ENCODE measurements around the gene SH3GLB2. TPM values are rescaled to one million over a fixed set of nuclear protein-coding genes. Genes with fewer than 3 reads are reported as not detected.

SH3GLB2 gene
- polyA plus RNA-seq, 2 of the 4 experiments (the other 2 are of a cell fraction) = 28.3 to 42.6 TPM

DNA sequence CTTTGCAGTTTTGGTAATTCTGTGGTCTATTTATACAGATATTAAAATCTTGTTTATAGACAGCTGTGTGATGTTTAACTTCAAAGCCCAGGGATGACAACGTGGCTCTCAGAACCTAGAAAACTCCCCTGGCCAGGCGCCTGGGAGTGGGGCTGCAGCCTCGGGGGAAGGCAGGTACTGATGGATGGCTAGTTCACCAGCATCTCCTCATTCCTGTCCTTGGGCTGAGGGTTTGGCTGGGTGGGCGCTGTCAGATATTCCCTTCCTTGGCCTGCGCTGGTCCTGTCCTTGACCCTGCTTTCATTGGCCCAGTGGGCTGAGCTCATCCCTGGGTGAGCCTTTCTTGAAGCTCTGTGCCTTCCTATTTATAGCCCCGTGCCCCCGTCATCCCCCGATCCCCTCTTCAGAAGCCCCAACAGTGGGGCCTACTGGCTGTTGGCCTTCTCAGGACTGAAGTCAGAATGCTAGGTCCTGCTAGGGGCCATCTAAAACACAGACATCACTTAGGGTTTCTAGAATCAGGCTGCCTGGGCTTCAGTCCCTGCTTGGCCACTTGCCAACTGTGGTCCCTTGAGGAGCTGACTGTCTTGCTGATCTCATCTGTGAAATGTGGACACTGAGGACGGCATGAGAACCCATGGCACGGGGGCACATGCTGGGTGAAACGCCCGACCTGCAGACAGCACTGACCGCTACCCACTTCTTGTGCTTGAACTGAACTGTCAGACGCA, 20.9 kb downstream of the SH3GLB2 start:
- no peak overlapping the region for H3K4me2 ChIP-seq
- no peaks in the 10 kb centered on the region for H3K9me3 ChIP-seq
- POLR2A ChIA-PET = interaction anchor here (1.6 kb wide), 1 partner anchor 21 kb away, joined by 6 read pairs; the partner anchor contains the start of gene SH3GLB2
- 84% methylated on average over 13 of the region's 14 CpGs for WGBS (ENCODE audit: missing lambda C conversion rate)
- DNase-seq (ENCODE audit: low read depth in 1 of 2, low spot score in 1 of 2) (no peak), ATAC-seq (peak in 1 of 2 experiments; percentile 13; a peak in 3 of 6 replicates), FAIRE-seq (no peak)
- H3K4me3 ChIP-seq = no peak overlapping the region
- no peak overlapping the region for H3K27ac ChIP-seq
- no peaks in the 10 kb centered on the region for H3K4me1 ChIP-seq
- CTCF ChIA-PET = interaction anchor here (0.6 to 8.8 kb wide), 23 partner anchors 11 to 363 kb away, joined by 3 to 136 read pairs (median 4); partner anchors contain the start of genes DOLPP1 and MIGA2
- TF ChIP-seq NR3C1 (IDR thresholded peaks at IDR 0.05) (no peak), FOSB (CRISPR knock-in tag; IDR thresholded peaks at IDR 0.05) (no peak), ZNF302 (CRISPR knock-in tag; IDR thresholded peaks at IDR 0.05) (no peak), NFE2L2 (conservative IDR thresholded peaks at IDR 0.05; ENCODE audit: low read length) (no peak), FOSL2 (IDR thresholded peaks at IDR 0.05) (no peak), FOSL2 (CRISPR knock-in tag; IDR thresholded peaks at IDR 0.05) (no peak), JUN (IDR thresholded peaks at IDR 0.05) (no peak), POLR2A (IDR thresholded peaks at IDR 0.05; ENCODE audit: low read length) (no peak), HOXA7 (CRISPR knock-in tag; IDR thresholded peaks at IDR 0.05) (no peak), KDM1A (IDR thresholded peaks at IDR 0.05; ENCODE audit: low read depth) (no peak), EHMT2 (IDR thresholded peaks at IDR 0.05; ENCODE audit: low read depth) (no peak), POLR2AphosphoS2 (conservative IDR thresholded peaks at IDR 0.05; ENCODE audit: low read length) (no peak; the same call in 1 of the 2 replicates), CBX2 (IDR thresholded peaks at IDR 0.05; ENCODE audit: borderline replicate concordance, low read depth) (no peak), HOXB13 (CRISPR knock-in tag; IDR thresholded peaks at IDR 0.05; ENCODE audit: low read depth) (no peak), GATA3 (IDR thresholded peaks at IDR 0.05; ENCODE audit: borderline replicate concordance) (no peak), MYC (IDR thresholded peaks at IDR 0.05; ENCODE audit: borderline replicate concordance, low read length) (no peak), SMC3 (IDR thresholded peaks at IDR 0.05) (no peak), MAZ (IDR thresholded peaks at IDR 0.05; ENCODE audit: borderline replicate concordance, low read depth, low read length) (no peak), MAFK (IDR thresholded peaks at IDR 0.05; ENCODE audit: partially characterized antibody) (no peak)
- TF ChIP-seq, protein P1, sequence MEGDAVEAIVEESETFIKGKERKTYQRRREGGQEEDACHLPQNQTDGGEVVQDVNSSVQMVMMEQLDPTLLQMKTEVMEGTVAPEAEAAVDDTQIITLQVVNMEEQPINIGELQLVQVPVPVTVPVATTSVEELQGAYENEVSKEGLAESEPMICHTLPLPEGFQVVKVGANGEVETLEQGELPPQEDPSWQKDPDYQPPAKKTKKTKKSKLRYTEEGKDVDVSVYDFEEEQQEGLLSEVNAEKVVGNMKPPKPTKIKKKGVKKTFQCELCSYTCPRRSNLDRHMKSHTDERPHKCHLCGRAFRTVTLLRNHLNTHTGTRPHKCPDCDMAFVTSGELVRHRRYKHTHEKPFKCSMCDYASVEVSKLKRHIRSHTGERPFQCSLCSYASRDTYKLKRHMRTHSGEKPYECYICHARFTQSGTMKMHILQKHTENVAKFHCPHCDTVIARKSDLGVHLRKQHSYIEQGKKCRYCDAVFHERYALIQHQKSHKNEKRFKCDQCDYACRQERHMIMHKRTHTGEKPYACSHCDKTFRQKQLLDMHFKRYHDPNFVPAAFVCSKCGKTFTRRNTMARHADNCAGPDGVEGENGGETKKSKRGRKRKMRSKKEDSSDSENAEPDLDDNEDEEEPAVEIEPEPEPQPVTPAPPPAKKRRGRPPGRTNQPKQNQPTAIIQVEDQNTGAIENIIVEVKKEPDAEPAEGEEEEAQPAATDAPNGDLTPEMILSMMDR (IDR thresholded peaks at IDR 0.05) = no peak; the same call in 1 of the 3 replicates

DNA sequence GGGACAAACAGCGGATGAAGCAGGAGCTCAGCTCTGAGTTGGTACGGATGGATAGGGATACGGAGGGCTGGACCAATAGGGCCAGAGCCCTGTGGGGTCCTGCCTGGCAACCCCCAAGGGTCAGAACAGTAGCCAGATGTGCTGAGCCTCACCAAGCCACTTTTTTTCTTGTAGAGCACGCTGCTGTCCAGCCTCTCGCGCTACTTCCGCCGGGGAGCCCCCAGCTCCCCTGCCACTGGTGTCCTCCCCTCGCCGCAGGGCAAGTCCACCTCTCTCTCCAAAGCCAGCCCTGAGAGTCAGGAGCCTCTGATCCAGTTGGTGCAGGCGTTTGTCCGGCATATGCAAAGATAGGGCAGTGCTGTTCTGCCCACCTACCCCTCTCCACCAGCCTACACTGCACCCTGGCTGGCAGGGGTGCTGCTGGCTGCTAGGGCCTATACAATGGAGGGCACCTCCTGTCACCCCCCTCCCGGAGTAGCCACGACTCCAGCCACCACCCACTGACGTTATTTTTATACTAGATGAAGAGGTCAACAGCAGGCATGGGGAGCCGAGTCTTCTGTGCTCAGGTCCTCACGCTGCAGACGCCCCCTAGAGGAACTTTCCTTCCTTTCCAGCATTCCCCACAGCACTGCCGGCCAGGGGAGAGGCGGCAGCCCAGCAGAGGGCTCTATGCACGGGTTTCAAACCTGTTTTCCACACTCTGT, 21.6 kb downstream of the SH3GLB2 start:
- peak; percentile 76 to 90 for ATAC-seq
- ChIA-PET POLR2A (interaction anchor here (1.6 kb wide), 1 partner anchor 22 kb away, joined by 6 read pairs; the partner anchor contains the start of gene SH3GLB2), CTCF (interaction anchor here (0.5 to 8.8 kb wide), 34 partner anchors 10 to 364 kb away, joined by 3 to 136 read pairs (median 4); partner anchors contain the start of genes DOLPP1 and MIGA2)
- no peak overlapping the region for H3K4me2 ChIP-seq
- no peak overlapping the region for H3K27ac ChIP-seq
- DNase-seq (ENCODE audit: low read depth in 1 of 2, low spot score in 1 of 2) = peak; percentile 78 to 82
- no peak overlapping the region for H3K4me3 ChIP-seq
- 54% methylated on average over 21 of the region's 21 CpGs for WGBS (ENCODE audit: missing lambda C conversion rate)
- no peaks in the 10 kb centered on the region for H3K9me3 ChIP-seq
- TF ChIP-seq, protein P1 (IDR thresholded peaks at IDR 0.05) = peak; percentile 93
- TF ChIP-seq SREBF2 (IDR thresholded peaks at IDR 0.05) (no peak), PHF8 (IDR thresholded peaks at IDR 0.05; ENCODE audit: borderline replicate concordance, low read depth) (no peak), RAD21 (conservative IDR thresholded peaks at IDR 0.05 in 1 of 2, IDR thresholded peaks at IDR 0.05 in 1 of 2) (peak; percentile 47 to 60), ESRRA (IDR thresholded peaks at IDR 0.05; ENCODE audit: borderline replicate concordance, low read length) (no peak), FOSB (CRISPR knock-in tag; IDR thresholded peaks at IDR 0.05) (no peak), SMC3 (IDR thresholded peaks at IDR 0.05) (peak; percentile 58)
- TF ChIP-seq, protein P2, sequence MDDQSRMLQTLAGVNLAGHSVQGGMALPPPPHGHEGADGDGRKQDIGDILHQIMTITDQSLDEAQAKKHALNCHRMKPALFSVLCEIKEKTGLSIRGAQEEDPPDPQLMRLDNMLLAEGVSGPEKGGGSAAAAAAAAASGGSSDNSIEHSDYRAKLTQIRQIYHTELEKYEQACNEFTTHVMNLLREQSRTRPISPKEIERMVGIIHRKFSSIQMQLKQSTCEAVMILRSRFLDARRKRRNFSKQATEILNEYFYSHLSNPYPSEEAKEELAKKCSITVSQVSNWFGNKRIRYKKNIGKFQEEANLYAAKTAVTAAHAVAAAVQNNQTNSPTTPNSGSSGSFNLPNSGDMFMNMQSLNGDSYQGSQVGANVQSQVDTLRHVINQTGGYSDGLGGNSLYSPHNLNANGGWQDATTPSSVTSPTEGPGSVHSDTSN (IDR thresholded peaks at IDR 0.05) = peak; percentile 18; the same call in 1 of the 2 replicates
- FAIRE-seq = peak; percentile 28
- H3K4me1 ChIP-seq = no peaks in the 10 kb centered on the region
